GM10248 (cell line): ENCODE results near the gene PTPRN2.

Source experiments
- CTCF ChIA-PET: fragments of 300-600 bp; sonication (Branson Sonifier 250); formaldehyde crosslinking; extraction: SDS; loops from one replicate; lab custom pipeline; 2021; ENCODE audit warnings: antibody characterized with exemption; lab: Yijun Ruan, JAX
- POLR2A ChIA-PET: fragments of 350-650 bp; sonication (Branson Sonifier 250); formaldehyde crosslinking; extraction: SDS; loops from one replicate; lab custom pipeline; 2020; ENCODE audit warnings: antibody characterized with exemption; lab: Yijun Ruan, JAX
- DNase-seq: peaks from one replicate; pipeline ENCODE4 v3.0.0; 2012; ENCODE audit errors: extremely low spot score
- CTCF ChIP-seq: IDR thresholded peaks from 2 replicates; pipeline ENCODE4 v1.5.1; 2012; ENCODE audit warnings: mild to moderate bottlenecking, low read depth; ENCODE audit errors: extremely low read depth, missing control alignments, control extremely low read depth

Gene PTPRN2

DNA sequence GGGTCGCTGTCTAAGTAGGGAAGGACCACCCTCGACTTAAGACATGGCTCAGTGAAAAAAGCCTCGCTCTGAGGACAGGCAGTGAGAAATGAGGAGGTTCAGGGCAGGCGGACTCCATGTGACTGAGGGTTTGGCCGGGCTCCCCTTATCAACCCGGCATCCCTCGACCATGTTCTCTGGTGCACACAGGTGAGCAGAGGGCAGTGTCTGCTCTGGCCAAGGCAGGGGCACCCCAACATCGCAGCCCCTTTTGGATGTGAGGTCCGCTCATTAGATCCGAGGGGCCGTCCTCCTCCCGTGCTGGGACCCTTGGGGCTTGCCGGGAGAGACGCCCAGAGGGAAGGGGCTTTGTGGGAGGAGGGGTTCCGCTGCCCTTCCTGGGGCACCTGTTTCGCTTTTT is 775.7 kb downstream of the PTPRN2 start:
- ChIA-PET POLR2A (no interaction called here), CTCF (no interaction called here)
- no peak for DNase-seq
- no peak for TF ChIP-seq CTCF

DNA sequence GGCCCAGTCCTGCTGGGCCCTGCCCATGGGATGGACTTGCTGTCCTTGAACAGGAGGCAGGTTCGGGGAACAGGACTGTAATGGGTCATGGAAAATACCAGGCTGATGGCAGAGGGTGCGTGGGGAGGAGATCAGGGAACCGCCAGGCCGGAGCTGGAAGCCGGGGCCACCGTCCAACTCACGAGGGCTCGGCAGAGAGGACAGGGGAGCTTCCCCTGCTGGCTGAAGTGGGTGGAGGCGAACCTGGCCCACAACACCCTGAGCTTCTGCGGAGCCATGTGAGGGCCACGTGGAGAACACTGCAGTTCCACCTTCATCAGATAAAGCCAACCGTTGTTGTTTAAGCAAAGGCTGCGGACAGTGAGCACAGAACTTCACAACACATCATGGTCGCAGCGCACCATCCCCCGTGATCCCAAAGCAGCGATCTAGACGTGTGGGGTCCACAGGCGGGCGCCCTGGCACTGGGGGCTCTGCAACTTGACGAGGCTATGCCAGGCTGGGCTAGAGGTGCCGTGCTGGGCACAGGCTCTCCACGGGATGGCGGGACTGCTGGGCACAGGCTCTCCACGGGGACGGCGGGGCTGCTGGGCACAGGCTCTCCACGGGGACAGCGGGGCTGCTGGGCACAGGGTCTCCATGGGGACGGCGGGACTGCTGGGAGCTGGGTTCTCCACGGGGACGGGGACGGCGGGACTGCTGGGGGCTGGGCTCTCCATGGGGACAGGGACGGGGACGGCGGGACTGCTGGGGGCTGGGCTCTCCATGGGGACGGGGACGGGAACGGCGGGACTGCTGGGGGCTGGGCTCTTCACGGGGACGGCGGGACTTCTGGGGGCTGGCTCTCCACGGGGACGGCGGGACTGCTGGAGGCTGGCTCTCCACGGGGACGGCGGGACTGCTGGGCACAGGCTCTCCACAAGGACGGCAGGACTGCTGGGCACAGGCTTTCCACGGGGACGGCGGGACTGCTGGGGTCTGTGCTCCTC is 777.5 kb downstream of the PTPRN2 start:
- ChIA-PET CTCF (no interaction called here), POLR2A (no interaction called here)
- TF ChIP-seq CTCF, result no peak
- DNase-seq, result no peak

DNA sequence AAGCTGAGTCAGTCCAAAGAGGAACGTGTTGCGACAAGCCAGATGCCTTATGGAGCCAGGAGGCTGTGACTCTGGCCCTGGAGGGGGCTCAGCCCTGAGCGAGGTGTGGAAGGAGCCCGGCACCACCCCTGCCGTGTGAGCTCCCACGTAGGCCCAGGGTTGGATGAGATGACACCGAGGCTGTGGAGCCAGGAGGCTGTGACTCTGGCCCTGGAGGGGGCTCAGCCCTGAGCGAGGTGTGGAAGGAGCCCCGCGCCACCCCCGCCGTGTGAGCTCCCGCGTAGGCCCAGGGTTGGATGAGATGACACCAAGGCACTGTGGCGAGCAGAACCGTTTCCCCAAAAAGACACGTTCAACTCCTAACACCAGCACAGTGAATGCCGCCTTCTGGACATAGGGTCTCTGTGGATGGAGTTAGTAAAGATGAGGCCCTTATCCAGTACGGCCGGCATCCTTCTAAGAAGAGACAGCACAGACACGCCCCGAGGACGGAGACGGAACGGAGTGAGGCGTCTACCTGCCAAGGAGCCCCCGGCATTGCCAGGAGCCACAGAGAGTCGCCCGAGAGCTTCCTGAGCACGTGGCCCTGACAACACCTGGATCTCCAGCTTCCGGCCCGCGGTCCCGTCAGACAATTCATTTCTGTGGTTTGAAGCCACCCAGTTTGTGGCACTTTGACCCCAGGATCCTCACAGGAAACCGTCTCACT is 778.3 kb downstream of the PTPRN2 start:
- no peak for DNase-seq
- TF ChIP-seq CTCF, result no peak
- POLR2A ChIA-PET, result no interaction called here
- CTCF ChIA-PET, result no interaction called here

GRCh38 chr7:157808042-157808441 is 779.6 kb downstream of the PTPRN2 start:
- ChIA-PET POLR2A (no interaction called here), CTCF (no interaction called here)
- no peak for TF ChIP-seq CTCF
- no peak for DNase-seq

DNA sequence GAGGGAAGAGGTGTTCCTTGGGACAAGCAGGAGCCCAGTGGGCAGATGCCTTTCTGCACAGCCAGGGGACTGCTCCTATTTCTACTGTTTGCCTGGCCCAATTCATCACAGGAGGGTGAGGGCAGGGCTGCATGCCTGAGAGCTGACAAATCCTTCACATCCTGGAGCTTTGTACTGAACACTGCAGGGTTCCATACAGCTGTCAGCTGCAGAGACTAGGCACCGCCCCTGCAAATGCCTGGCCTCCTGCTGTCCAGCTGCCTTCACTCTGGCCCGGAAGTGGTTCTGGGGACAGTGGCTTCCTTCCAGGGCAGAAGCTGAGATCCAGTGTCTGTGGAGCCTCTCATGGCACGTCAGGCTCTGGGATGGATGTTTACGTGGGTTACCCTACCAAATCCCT is 780.1 kb downstream of the PTPRN2 start:
- CTCF ChIA-PET, result no interaction called here
- POLR2A ChIA-PET, result no interaction called here
- no peak for DNase-seq
- no peak for TF ChIP-seq CTCF

- no peak for TF ChIP-seq CTCF
- POLR2A ChIA-PET, result no interaction called here
- DNase-seq, result no peak
- CTCF ChIA-PET, result no interaction called here
These were observed 780.9 kb downstream of the PTPRN2 start for GRCh38 chr7:157806711-157807110.
